Small intestine (tissue), 7 donors: Measurements from ENCODE around the gene YKT6. TPM values are rescaled to one million over a fixed set of nuclear protein-coding genes. Genes with fewer than 3 reads are reported as not detected.
"Not testable (repeated sequence)": the region's sequence is repeated elsewhere in the genome, so short reads cannot be mapped to it uniquely, and the experiment has no call there.

Experiments
- DNase-seq, 2 donors: peaks; one replicate each; pipeline versions ENCODE4 v3.0.0 to v3.0.0-alpha.2; 2013
- FAIRE-seq: peaks from 2 replicates; lab custom pipeline; 2012; peaks lifted over from hg19 to GRCh38; lab: Jason Lieb, UNC
- H3K27ac ChIP-seq, 3 donors: one replicate each; pipeline ENCODE4 v1.5.1; 2013; ENCODE audit warnings: low read length in 2 of 3, mild to moderate bottlenecking in 2 of 3, control low read depth in 1 of 3, inconsistent platforms in 1 of 3, low read depth in 1 of 3, moderate library complexity in 1 of 3
- H3K27me3 ChIP-seq, 3 donors: one replicate each; pipeline ENCODE4 v1.6.1; 2013; ENCODE audit warnings: low read length in 3 of 3, inconsistent platforms in 1 of 3; ENCODE audit not compliant: control insufficient read depth in 3 of 3, insufficient read depth in 3 of 3
- H3K36me3 ChIP-seq, 3 donors: one replicate each; pipeline ENCODE4 v1.6.1; 2013; ENCODE audit warnings: low read length in 3 of 3, inconsistent platforms in 1 of 3, low read depth in 1 of 3, mild to moderate bottlenecking in 1 of 3, moderate library complexity in 1 of 3; ENCODE audit not compliant: control insufficient read depth in 3 of 3, insufficient read depth in 2 of 3
- H3K4me1 ChIP-seq, 3 donors: one replicate each; pipeline ENCODE4 v1.6.1; 2013; ENCODE audit warnings: low read length in 2 of 3, inconsistent platforms in 1 of 3, low read depth in 1 of 3, mild to moderate bottlenecking in 1 of 3, moderate library complexity in 1 of 3; ENCODE audit not compliant: control insufficient read depth in 3 of 3, insufficient read depth in 2 of 3
- H3K4me3 ChIP-seq, 3 donors: one replicate each; pipeline ENCODE4 v1.5.1; 2013; ENCODE audit warnings: low read length in 3 of 3, control low read depth in 1 of 3, inconsistent platforms in 1 of 3, low read depth in 1 of 3, mild to moderate bottlenecking in 1 of 3, moderate library complexity in 1 of 3
- H3K9me3 ChIP-seq, 2 donors: one replicate each; pipeline ENCODE4 v1.6.1; 2013; ENCODE audit warnings: low read depth in 1 of 2, low read length in 1 of 2; ENCODE audit not compliant: control insufficient read depth in 2 of 2, insufficient read depth in 1 of 2
- WGBS, 3 donors: extraction: QIAGEN DNeasy Blood & Tissue Kit; methylation state at CpG; one replicate each; pipeline ENCODE4 v1.1.7; 2013; 5-methylcytosine and 5-hydroxymethylcytosine counted together
- polyA plus RNA-seq, 4 donors: library from polyadenylated mRNA; stranded (reverse) in 3 of 4; unstranded in 1 of 4; fragments of 200-250 nt in 3 of 4; fragments of 120-200 nt in 1 of 4; gene quantifications; one replicate each; pipeline versions ENCODE4 v1.2.1 to v1.2.3, GENCODE V29; 2013
- donor health status: healthy with polysubstance abuse.
- donor health status: control.
- donor health status: control.
- donor health status: Bipolar disorder and iron deficiency.
- donor health status: healthy.

YKT6 gene
- polyA plus RNA-seq, 4 donors, result 57.7 to 73.7 (median 64.2) TPM

- 86 to 94% (median 90%) methylated on average over 7 of the region's 7 CpGs for WGBS, 3 donors
- H3K4me3 ChIP-seq, result no peak overlapping the region
Measured at GRCh38 chr7:44193011-44193802, 7.6 kb upstream of the YKT6 start.

GRCh38 chr7:44194069-44194468 is 6.7 kb upstream of the YKT6 start:
- Histone ChIP-seq H3K36me3 (no peaks in the 10 kb centered on the region), H3K4me1 (no peaks in the 10 kb centered on the region), H3K27ac (no peak overlapping the region), H3K4me3 (no peak overlapping the region), H3K27me3 (peaks cover 0 to 7% (median 0%) of the 10 kb centered on the region in 3 donors), H3K9me3 (no peaks in the 10 kb centered on the region)
- DNase-seq, result no peak
- FAIRE-seq, result no peak
- WGBS, 3 donors, result 53 to 59% (median 54%) methylated on average over 2 of the region's 2 CpGs

More at GRCh38 chr7:44193011-44193802, 7.6 kb upstream of the YKT6 start:
- no peak for DNase-seq
- H3K27ac ChIP-seq, result no peak overlapping the region
- no peaks in the 10 kb centered on the region for H3K36me3 ChIP-seq
- no peaks in the 10 kb centered on the region for H3K9me3 ChIP-seq
- H3K4me1 ChIP-seq, result no peaks in the 10 kb centered on the region
- peaks cover 0 to 7% (median 0%) of the 10 kb centered on the region in 3 donors for H3K27me3 ChIP-seq
- no peak for FAIRE-seq

DNA sequence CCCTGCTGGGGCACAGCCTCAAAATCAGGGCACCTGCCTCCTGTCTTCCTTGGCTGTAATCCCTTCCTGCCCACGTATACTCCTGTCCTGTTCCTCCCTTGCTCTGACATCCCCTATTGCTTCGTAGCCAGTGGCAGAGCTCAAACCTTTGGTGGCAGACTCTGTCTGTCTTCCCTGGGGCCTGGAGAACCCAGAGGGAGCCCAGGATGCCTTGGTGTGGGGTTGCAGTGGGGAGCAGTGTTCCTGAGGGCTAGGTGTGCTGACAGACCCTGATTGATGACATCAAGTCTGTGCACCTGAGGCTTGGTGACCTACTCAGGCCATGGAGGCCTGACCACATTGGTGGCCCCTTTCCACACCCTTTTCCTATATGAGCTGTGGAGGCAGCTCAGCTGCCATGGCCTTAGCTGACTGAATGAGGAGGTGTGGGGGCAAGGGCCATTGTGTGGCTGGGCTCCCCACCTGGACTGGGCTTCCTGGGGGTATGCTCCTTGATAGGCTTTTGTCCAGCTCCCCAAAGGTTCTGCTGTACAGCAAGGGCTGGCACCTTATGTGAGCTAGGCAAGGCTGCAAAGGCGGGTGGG is 6.1 kb upstream of the YKT6 start:
- Histone ChIP-seq H3K9me3 (no peaks in the 10 kb centered on the region), H3K27ac (no peak overlapping the region), H3K4me3 (no peak overlapping the region), H3K4me1 (no peaks in the 10 kb centered on the region), H3K27me3 (peaks cover 0 to 7% (median 0%) of the 10 kb centered on the region in 3 donors), H3K36me3 (no peaks in the 10 kb centered on the region)
- 78 to 89% (median 82%) methylated on average over 3 of the region's 3 CpGs for WGBS, 3 donors
- FAIRE-seq (no peak), DNase-seq (no peak)

DNA sequence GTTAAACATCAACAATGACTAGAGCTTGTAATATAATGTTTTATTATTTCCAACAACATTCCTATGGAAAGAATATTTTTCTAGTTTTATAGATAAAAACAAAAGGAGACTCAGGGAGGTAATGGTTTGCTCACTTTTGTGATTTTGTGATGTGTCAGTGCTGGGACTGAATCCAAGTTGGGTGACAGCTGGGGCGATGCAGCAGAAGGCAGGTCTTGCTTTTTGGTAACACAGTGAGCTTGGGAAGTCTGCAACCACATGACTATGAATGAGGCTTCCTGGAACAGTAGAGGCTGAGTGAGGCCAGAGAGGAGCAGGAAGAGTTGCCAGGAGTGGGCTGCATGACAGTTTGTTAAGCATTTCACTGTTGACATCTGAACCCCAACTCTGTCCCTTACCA is 4.9 kb upstream of the YKT6 start:
- Histone ChIP-seq H3K9me3 (no peaks in the 10 kb centered on the region), H3K27ac (no peak overlapping the region), H3K27me3 (peaks cover 0 to 7% (median 0%) of the 10 kb centered on the region in 3 donors), H3K4me3 (no peak overlapping the region), H3K36me3 (no peaks in the 10 kb centered on the region), H3K4me1 (no peaks in the 10 kb centered on the region)
- no peak for FAIRE-seq
- WGBS, 3 donors, result 32 to 63% (median 56%) methylated on average over 1 of the region's 1 CpG
- no peak for DNase-seq

DNA sequence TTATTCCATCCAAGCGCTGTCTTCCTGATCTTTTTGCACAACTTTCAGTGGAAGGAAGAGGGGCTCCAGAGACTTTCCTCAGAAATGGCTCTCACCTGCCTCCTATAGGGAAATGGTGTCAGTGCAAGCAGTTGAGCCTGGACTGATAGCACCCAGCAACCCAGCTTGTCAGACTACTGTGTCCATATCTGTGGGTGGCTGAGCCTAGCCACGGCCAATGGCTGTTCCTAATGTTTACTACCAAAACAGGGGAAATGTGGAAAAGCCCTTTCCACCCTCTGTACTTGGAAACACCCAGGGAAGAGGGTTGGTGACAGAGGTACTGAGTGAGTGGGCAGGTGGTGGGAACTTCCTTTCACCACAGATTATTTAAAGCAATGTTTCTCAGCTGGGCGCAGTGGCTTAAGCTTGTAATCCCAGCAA is 4.3 kb upstream of the YKT6 start:
- FAIRE-seq, result no peak
- Histone ChIP-seq H3K4me3 (no peak overlapping the region), H3K4me1 (no peaks in the 10 kb centered on the region), H3K36me3 (no peaks in the 10 kb centered on the region), H3K27ac (no peak overlapping the region), H3K27me3 (peaks cover 0 to 7% (median 3%) of the 10 kb centered on the region in 3 donors), H3K9me3 (no peaks in the 10 kb centered on the region)
- WGBS, 3 donors, result 34 to 46% (median 39%) methylated on average over 3 of the region's 3 CpGs
- peak; percentile 32 to 52 for DNase-seq

GRCh38 chr7:44197474-44197873 is 3.3 kb upstream of the YKT6 start:
- Histone ChIP-seq H3K36me3 (no peaks in the 10 kb centered on the region), H3K9me3 (no peaks in the 10 kb centered on the region), H3K4me3 (no peak overlapping the region), H3K4me1 (peaks cover 0 to 4% (median 0%) of the 10 kb centered on the region in 3 donors), H3K27ac (no peak overlapping the region), H3K27me3 (peaks cover 0 to 7% (median 3%) of the 10 kb centered on the region in 3 donors)
- no peak for FAIRE-seq
- 72 to 86% (median 81%) methylated on average over 7 of the region's 7 CpGs for WGBS, 3 donors
- no peak for DNase-seq

DNA sequence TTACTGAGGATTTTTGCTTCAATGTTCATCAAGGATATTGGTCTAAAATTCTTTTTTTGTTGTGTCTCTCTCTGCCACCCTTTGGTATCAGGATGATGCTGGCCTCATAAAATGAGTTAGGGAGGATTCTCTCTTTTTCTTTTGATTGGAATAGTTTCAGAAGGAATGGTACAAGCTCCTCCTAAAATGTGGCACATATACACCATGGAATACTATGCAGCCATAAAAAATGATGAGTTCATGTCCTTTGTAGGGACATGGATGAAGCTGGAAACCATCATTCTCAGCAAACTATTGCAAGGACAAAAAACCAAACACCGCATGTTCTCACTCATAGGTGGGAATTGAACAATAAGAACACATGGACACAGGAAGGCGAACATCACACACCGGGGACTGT is 615 bp upstream of the YKT6 start:
- not testable (repeated sequence) for H3K36me3 ChIP-seq, FAIRE-seq, H3K27me3 ChIP-seq, DNase-seq, H3K27ac ChIP-seq, H3K9me3 ChIP-seq, H3K4me3 ChIP-seq
- peaks cover 4 to 16% (median 7%) of the 10 kb centered on the region in 3 donors for H3K4me1 ChIP-seq
- 50 to 75% methylated on average over 2 of the region's 3 CpGs; no CpG with 5 or more reads in 1 of the 3 donors for WGBS, 3 donors

DNA sequence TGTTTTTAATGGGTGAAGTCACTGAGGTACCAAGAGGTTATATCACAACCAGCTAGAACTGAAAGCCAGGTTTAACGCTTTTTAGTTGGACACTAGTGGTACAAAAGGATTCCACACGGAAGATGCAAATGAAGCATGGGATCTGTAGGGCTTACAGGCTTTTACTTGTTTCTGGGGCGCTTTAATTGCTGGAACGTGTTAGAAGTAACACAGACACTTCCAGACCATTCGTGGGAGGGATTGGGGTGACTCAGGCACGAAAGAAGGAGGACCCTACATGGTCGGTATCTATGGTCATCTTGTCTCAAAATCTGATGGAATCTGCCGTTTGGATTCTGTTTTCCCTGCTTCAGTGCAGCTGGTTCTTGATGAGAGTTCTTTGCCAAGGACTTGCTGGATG is 1.0 kb downstream of the YKT6 start:
- WGBS, 3 donors, result 24 to 36% (median 28%) methylated on average over 8 of the region's 8 CpGs
- Histone ChIP-seq H3K9me3 (no peaks in the 10 kb centered on the region), H3K4me3 (peak overlapping the region; percentile 83 to 94 (median 85)), H3K27me3 (peaks cover 0 to 5% (median 3%) of the 10 kb centered on the region in 3 donors), H3K36me3 (peaks cover 5 to 14% (median 6%) of the 10 kb centered on the region in 3 donors), H3K4me1 (peaks cover 4 to 17% (median 7%) of the 10 kb centered on the region in 3 donors), H3K27ac (no peak overlapping the region)
- no peak for DNase-seq
- FAIRE-seq, result no peak
